A172 (cell line): ENCODE measurements around the gene FERMT3. TPM values are rescaled to one million over a fixed set of nuclear protein-coding genes. Genes with fewer than 3 reads are reported as not detected.

Source experiments
- DNase-seq: peaks from one replicate; pipeline ENCODE4 v3.0.0-alpha.2; 2015; ENCODE audit warnings: low spot score
- total RNA-seq: library from RNA; depleted of rRNA; stranded (reverse); fragments of >200 nt; shearing (Covaris generic); gene quantifications from 2 replicates; pipeline ENCODE4 v1.2.3, GENCODE V29; 2014

Gene FERMT3
- total RNA-seq, 1 experiment from 2014 or later: 18.7 TPM

- peak; percentile 100 for DNase-seq
Measured at GRCh38 chr11:64185693-64186491, 20.6 kb upstream of the FERMT3 start, which contains the start of gene STIP1. Gene STIP1 (plus strand): TSS chr11:64186171. CDS start chr11:64186262, 91 bp downstream.

- DNase-seq: no peak
Measured at GRCh38 chr11:64186492-64187165, 19.9 kb upstream of the FERMT3 start.

- DNase-seq: no peak
Measured at GRCh38 chr11:64192434-64192833, 14.1 kb upstream of the FERMT3 start.

GRCh38 chr11:64196626-64197025, 9.9 kb upstream of the FERMT3 start:
- DNase-seq: no peak

GRCh38 chr11:64198511-64198910, 8.0 kb upstream of the FERMT3 start:
- DNase-seq: no peak

GRCh38 chr11:64201543-64201942, 5.0 kb upstream of the FERMT3 start:
- no peak for DNase-seq

GRCh38 chr11:64202992-64203391, 3.5 kb upstream of the FERMT3 start:
- no peak for DNase-seq

- no peak for DNase-seq
Measured at GRCh38 chr11:64203421-64204079, 3.0 kb upstream of the FERMT3 start.

GRCh38 chr11:64204080-64204440, 2.5 kb upstream of the FERMT3 start:
- no peak for DNase-seq

- peak; percentile 94 for DNase-seq
Measured at GRCh38 chr11:64204464-64204989, 2.0 kb upstream of the FERMT3 start.

- DNase-seq: peak; percentile 94
Measured at GRCh38 chr11:64207256-64208085, 950 bp downstream of the FERMT3 start.

GRCh38 chr11:64208086-64208795, 1.7 kb downstream of the FERMT3 start:
- DNase-seq: no peak

GRCh38 chr11:64208796-64209562, 2.5 kb downstream of the FERMT3 start:
- no peak for DNase-seq

- no peak for DNase-seq
Measured at GRCh38 chr11:64209563-64209843, 3.0 kb downstream of the FERMT3 start.

- DNase-seq: no peak
Measured at GRCh38 chr11:64210301-64211020, 3.9 kb downstream of the FERMT3 start.

- DNase-seq: no peak
Measured at GRCh38 chr11:64211181-64211872, 4.8 kb downstream of the FERMT3 start.

GRCh38 chr11:64216879-64217278, 10.4 kb downstream of the FERMT3 start:
- no peak for DNase-seq

- DNase-seq: no peak
Measured at GRCh38 chr11:64218628-64219353, 12.3 kb downstream of the FERMT3 start.

GRCh38 chr11:64219354-64219684, 12.8 kb downstream of the FERMT3 start:
- no peak for DNase-seq
